ENCODE results near the gene BOD1. TPM values are rescaled to one million over a fixed set of nuclear protein-coding genes. Genes with fewer than 3 reads are reported as not detected.

BOD1 gene
- total and polyA plus RNA-seq, 4 donors, result 15.1 to 16.0 (median 15.6) TPM

DNA sequence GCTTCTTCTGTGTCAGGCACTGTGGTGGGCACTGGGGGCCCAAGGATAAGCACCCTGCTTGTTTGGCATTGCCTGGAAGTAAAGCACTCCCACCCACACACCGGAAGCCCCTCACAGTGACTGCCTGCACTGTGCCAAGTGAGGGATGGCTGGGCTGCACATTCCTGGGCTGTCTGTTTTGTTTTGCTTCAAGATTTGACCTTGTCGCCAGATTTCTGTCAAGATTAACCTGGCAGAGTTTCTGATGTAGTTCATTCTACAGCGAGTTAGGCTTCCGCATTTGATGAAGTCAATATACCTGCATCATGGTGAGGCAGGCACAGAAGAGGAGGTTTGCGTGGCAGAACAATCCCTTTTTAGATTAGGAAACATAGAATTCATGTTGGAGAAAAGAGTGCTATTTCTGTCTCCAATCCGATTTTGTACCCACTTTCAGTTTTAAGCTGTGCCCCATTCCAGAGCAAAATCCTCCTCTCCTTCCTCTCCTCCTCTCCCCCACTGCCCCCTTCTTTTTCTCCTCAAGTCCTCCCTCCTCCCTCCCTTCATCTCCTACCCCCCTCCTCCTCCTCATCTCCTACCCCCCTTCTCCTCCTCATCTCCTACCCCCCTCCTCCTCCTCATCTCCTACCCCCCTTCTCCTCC lies 14.4 kb upstream of the BOD1 start:
- TF ChIP-seq NR2F2 (IDR thresholded peaks at IDR 0.05), result no peak
- TF ChIP-seq, protein P1, sequence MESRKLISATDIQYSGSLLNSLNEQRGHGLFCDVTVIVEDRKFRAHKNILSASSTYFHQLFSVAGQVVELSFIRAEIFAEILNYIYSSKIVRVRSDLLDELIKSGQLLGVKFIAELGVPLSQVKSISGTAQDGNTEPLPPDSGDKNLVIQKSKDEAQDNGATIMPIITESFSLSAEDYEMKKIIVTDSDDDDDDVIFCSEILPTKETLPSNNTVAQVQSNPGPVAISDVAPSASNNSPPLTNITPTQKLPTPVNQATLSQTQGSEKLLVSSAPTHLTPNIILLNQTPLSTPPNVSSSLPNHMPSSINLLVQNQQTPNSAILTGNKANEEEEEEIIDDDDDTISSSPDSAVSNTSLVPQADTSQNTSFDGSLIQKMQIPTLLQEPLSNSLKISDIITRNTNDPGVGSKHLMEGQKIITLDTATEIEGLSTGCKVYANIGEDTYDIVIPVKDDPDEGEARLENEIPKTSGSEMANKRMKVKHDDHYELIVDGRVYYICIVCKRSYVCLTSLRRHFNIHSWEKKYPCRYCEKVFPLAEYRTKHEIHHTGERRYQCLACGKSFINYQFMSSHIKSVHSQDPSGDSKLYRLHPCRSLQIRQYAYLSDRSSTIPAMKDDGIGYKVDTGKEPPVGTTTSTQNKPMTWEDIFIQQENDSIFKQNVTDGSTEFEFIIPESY (IDR thresholded peaks at IDR 0.05), result no peak
- no peak for TF ChIP-seq FOXA1 (IDR thresholded peaks at IDR 0.05)
- no peak for TF ChIP-seq GABPA (IDR thresholded peaks at IDR 0.05 in 1 of 2, conservative IDR thresholded peaks at IDR 0.05 in 1 of 2)
- no peak for TF ChIP-seq MAX (IDR thresholded peaks at IDR 0.05)
- TF ChIP-seq, protein P2, sequence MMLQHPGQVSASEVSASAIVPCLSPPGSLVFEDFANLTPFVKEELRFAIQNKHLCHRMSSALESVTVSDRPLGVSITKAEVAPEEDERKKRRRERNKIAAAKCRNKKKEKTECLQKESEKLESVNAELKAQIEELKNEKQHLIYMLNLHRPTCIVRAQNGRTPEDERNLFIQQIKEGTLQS (IDR thresholded peaks at IDR 0.05), result no peak
- no peak for TF ChIP-seq HNF4A (conservative IDR thresholded peaks at IDR 0.05)
- no peak for TF ChIP-seq FOXA2 (IDR thresholded peaks at IDR 0.05)
- no peak for TF ChIP-seq RAD21 (IDR thresholded peaks at IDR 0.05)
- TF ChIP-seq CTCF (IDR thresholded peaks at IDR 0.05; ENCODE audit: low read depth, low read length, missing input control), result no peak
- TF ChIP-seq YY1 (IDR thresholded peaks at IDR 0.05), result no peak
- TF ChIP-seq TAF1 (conservative IDR thresholded peaks at IDR 0.05), result no peak
- TF ChIP-seq SP1 (IDR thresholded peaks at IDR 0.05), result no peak
- TF ChIP-seq EGR1 (IDR thresholded peaks at IDR 0.05; ENCODE audit: low read depth in 2 of 2), result no peak
- Histone ChIP-seq H3K4me1 (ENCODE audit: control insufficient read depth in 4 of 4, insufficient read depth in 4 of 4, low read length in 3 of 4) (peaks cover 4 to 24% (median 16%) of the 10 kb centered on the region in 4 donors), H3K27ac (ENCODE audit: low read depth in 1 of 2, low read length in 2 of 2) (no peak overlapping the region), H3K27me3 (ENCODE audit: control insufficient read depth in 4 of 4, insufficient read depth in 4 of 4, low read length in 3 of 4) (no peaks in the 10 kb centered on the region), H3K4me3 (ENCODE audit: low read depth in 1 of 3, low read length in 3 of 3) (no peak overlapping the region), H3K9ac (ENCODE audit: low read depth in 1 of 2, low read length in 2 of 2) (no peak overlapping the region), H3K9me3 (ENCODE audit: control insufficient read depth in 4 of 4, low read length in 3 of 4) (no peaks in the 10 kb centered on the region), H3K36me3 (ENCODE audit: control insufficient read depth in 4 of 4, insufficient read depth in 3 of 4, low read depth in 1 of 4, low read length in 3 of 4) (no peaks in the 10 kb centered on the region)
- DNase-seq (ENCODE audit: low spot score), result no peak
- 66% methylated on average over 6 of the region's 6 CpGs for WGBS

- Histone ChIP-seq H3K27me3 (ENCODE audit: control insufficient read depth in 4 of 4, insufficient read depth in 4 of 4, low read length in 3 of 4) (no peaks in the 10 kb centered on the region), H3K4me3 (ENCODE audit: low read depth in 1 of 3, low read length in 3 of 3) (no peak overlapping the region), H3K9ac (ENCODE audit: low read depth in 1 of 2, low read length in 2 of 2) (no peak overlapping the region), H3K4me1 (ENCODE audit: control insufficient read depth in 4 of 4, insufficient read depth in 4 of 4, low read length in 3 of 4) (peaks cover 4 to 24% (median 16%) of the 10 kb centered on the region in 4 donors), H3K27ac (ENCODE audit: low read depth in 1 of 2, low read length in 2 of 2) (no peak overlapping the region), H3K9me3 (ENCODE audit: control insufficient read depth in 4 of 4, low read length in 3 of 4) (no peaks in the 10 kb centered on the region), H3K36me3 (ENCODE audit: control insufficient read depth in 4 of 4, insufficient read depth in 3 of 4, low read depth in 1 of 4, low read length in 3 of 4) (no peaks in the 10 kb centered on the region)
- WGBS, result 83% methylated on average over 1 of the region's 1 CpG
- TF ChIP-seq YY1 (IDR thresholded peaks at IDR 0.05) (no peak), GABPA (IDR thresholded peaks at IDR 0.05 in 1 of 2, conservative IDR thresholded peaks at IDR 0.05 in 1 of 2) (no peak)
- no peak for DNase-seq (ENCODE audit: low spot score)
Measured at GRCh38 chr5:173629628-173630027, 13.2 kb upstream of the BOD1 start.

GRCh38 chr5:173628501-173628900 lies 12.1 kb upstream of the BOD1 start:
- DNase-seq (ENCODE audit: low spot score), result no peak
- no peaks in the 10 kb centered on the region for H3K36me3 ChIP-seq (ENCODE audit: control insufficient read depth in 4 of 4, insufficient read depth in 3 of 4, low read depth in 1 of 4, low read length in 3 of 4)
- no peaks in the 10 kb centered on the region for H3K9me3 ChIP-seq (ENCODE audit: control insufficient read depth in 4 of 4, low read length in 3 of 4)
- H3K4me3 ChIP-seq (ENCODE audit: low read depth in 1 of 3, low read length in 3 of 3), result no peak overlapping the region
- H3K27me3 ChIP-seq (ENCODE audit: control insufficient read depth in 4 of 4, insufficient read depth in 4 of 4, low read length in 3 of 4), result no peaks in the 10 kb centered on the region
- WGBS, result 88% methylated on average over 6 of the region's 6 CpGs
- H3K4me1 ChIP-seq (ENCODE audit: control insufficient read depth in 4 of 4, insufficient read depth in 4 of 4, low read length in 3 of 4), result peaks cover 4 to 25% (median 16%) of the 10 kb centered on the region in 4 donors
- H3K9ac ChIP-seq (ENCODE audit: low read depth in 1 of 2, low read length in 2 of 2), result no peak overlapping the region
- H3K27ac ChIP-seq (ENCODE audit: low read depth in 1 of 2, low read length in 2 of 2), result no peak overlapping the region
- TF ChIP-seq SP1 (IDR thresholded peaks at IDR 0.05), result no peak
- no peak for TF ChIP-seq RAD21 (IDR thresholded peaks at IDR 0.05)
- TF ChIP-seq HNF4A (conservative IDR thresholded peaks at IDR 0.05), result no peak
- TF ChIP-seq MAX (IDR thresholded peaks at IDR 0.05), result no peak
- TF ChIP-seq FOXA1 (IDR thresholded peaks at IDR 0.05), result no peak
- TF ChIP-seq JUND (IDR thresholded peaks at IDR 0.05), result no peak
- no peak for TF ChIP-seq CTCF (IDR thresholded peaks at IDR 0.05; ENCODE audit: low read depth, low read length, missing input control)
- TF ChIP-seq, protein P3, sequence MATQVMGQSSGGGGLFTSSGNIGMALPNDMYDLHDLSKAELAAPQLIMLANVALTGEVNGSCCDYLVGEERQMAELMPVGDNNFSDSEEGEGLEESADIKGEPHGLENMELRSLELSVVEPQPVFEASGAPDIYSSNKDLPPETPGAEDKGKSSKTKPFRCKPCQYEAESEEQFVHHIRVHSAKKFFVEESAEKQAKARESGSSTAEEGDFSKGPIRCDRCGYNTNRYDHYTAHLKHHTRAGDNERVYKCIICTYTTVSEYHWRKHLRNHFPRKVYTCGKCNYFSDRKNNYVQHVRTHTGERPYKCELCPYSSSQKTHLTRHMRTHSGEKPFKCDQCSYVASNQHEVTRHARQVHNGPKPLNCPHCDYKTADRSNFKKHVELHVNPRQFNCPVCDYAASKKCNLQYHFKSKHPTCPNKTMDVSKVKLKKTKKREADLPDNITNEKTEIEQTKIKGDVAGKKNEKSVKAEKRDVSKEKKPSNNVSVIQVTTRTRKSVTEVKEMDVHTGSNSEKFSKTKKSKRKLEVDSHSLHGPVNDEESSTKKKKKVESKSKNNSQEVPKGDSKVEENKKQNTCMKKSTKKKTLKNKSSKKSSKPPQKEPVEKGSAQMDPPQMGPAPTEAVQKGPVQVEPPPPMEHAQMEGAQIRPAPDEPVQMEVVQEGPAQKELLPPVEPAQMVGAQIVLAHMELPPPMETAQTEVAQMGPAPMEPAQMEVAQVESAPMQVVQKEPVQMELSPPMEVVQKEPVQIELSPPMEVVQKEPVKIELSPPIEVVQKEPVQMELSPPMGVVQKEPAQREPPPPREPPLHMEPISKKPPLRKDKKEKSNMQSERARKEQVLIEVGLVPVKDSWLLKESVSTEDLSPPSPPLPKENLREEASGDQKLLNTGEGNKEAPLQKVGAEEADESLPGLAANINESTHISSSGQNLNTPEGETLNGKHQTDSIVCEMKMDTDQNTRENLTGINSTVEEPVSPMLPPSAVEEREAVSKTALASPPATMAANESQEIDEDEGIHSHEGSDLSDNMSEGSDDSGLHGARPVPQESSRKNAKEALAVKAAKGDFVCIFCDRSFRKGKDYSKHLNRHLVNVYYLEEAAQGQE (IDR thresholded peaks at IDR 0.05), result no peak
- TF ChIP-seq TAF1 (conservative IDR thresholded peaks at IDR 0.05), result no peak
- no peak for TF ChIP-seq YY1 (IDR thresholded peaks at IDR 0.05)
- TF ChIP-seq FOXA2 (IDR thresholded peaks at IDR 0.05), result no peak

Data from liver (tissue), 9 donors.